GM12801 (cell line): ENCODE results near the gene JMJD6.

Source experiments
- CTCF ChIP-seq: IDR thresholded peaks from one replicate; pipeline ENCODE4 v1.5.1; 2011; ENCODE audit warnings: control low read depth; ENCODE audit not compliant: insufficient read length; ENCODE audit errors: extremely low read depth

Gene JMJD6

DNA sequence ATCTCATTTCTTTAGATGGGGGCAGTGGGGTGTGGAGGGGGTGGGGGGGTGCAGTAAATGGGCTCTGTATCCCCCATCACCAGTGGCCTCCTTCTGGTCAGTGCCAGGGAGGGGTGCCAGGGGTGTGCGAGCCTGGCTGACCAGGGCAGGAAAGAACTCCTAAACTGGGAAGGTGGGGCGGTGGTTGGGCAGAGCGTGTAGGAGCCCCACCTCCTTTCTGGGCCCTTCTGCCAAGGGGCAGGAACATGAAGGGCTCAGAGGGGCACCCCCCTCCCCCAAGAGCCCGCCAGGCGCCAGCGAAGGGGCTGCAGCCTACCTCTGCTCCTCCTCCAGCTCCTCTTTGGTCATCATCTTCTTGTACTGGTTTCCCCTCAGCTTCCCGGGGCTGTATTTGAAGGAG lies 41.6 kb downstream of the JMJD6 start:
- TF ChIP-seq CTCF = no peak

DNA sequence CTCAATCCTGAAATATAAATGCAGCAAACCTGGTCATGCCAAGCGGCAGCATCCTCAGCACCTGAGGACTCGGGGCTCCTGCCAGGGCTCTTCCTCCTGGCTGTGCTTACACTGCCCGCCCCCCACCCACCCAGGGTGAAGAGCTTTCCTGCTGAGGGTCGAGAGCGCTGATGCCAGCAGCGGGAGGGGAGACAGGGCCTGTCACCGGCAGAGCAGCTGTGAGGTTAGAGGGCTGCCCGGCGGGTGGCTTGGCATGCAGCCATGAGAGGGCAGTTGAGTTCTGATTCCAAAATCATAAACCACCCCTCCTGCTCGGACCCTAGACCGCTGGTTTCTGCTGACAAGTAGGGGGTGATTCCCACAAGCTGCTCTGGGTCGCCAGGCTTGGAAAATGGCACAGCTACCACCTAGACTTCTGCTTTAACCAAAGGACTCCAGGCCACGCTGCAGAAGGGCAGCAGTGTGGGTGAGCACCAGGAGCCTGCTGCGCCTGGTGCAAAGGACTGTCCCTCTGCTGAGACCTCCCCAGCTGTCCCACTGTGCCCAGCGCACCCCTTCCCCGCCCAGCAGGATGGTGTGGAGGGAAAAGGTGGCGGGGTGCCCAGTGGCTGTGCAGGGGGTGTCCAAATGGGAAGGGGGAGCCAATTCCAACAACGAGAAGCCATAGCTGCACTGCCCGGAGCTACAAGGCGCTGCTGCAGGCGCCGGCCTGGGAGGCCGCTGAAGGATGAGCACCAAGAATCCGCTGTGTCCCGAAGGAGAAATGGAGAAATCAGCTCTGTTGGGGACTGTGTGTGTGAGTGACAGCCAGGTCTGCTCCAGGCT lies 42.3 kb downstream of the JMJD6 start:
- no peak for TF ChIP-seq CTCF

- TF ChIP-seq CTCF = no peak
Observed at GRCh38 chr17:76683011-76683755, 43.2 kb downstream of the JMJD6 start.

GRCh38 chr17:76682296-76682695 lies 44.1 kb downstream of the JMJD6 start:
- TF ChIP-seq CTCF = no peak

DNA sequence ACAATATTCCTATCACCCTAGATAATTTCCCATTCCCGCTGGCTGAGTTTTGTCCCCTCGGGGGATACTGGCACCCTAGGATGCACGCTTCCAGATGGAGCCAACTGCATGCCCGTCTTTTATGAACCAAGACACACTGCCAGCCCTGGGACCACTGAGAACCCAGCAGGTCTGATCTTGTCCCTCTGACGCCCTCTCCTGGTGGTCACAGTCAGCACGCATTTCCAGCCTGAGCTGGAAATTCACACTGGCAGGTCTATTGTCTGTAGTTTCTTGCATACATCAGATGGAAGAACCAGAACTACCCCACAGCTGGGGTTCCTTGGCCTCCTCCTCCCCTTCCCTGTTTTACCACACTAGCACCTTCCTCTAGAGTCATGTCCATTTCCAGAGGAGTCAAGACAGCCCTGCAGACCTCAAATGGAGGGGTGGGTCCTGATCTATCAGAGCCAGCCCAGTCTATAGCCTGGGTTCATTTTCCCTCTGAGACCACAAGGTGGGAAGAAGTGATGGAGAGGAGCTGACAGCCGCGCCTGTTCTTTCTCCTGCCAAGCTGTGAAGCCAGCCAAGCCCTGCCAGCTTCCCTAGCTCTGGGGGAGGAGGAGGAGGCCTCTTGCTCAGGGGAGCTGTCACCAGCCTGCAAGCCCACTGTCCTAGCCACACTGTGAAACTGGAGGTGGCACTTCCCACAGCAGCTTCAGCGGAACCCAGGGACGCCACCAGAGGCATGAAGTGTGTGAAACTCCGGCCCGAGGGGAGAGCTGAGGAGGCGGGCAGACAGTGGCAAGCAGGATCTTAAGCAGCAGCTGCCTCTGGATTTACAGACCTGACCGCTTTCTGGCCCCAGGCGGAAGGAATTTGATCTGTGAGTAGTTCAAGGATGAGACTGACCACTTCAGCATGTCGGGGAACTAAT lies 44.9 kb downstream of the JMJD6 start:
- no peak for TF ChIP-seq CTCF

- TF ChIP-seq CTCF = no peak
Observed at GRCh38 chr17:76679239-76679638, 47.2 kb downstream of the JMJD6 start.

DNA sequence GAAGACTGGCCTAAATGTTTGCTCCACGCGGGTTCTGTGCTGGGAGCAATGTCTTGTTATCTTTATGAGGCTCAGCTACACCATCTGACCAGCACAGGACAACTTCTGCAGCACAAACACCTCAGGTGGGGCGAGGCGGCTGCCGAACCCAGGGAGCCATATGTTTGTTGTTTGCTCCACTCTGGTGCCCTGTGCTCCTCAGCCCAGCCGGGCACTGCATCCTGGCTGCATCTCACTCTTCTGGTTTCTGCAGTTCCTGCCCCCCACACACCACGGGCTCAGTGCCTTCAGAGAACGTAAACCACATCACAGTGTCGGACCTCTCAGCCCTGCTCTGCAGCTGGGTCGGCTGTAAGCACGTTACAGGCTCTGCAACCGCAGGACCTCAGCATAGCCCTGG lies 48.1 kb downstream of the JMJD6 start:
- no peak for TF ChIP-seq CTCF
